Mucosa of descending colon (tissue), 3 donors: ENCODE measurements around the gene DOK5. TPM values are rescaled to one million over a fixed set of nuclear protein-coding genes. Genes with fewer than 3 reads are reported as not detected.
"Not testable (repeated sequence)": the region's sequence is repeated elsewhere in the genome, so short reads cannot be mapped to it uniquely, and the experiment has no call there.

ENCODE experiments used
- ATAC-seq: fragments of 200-7000 bp; cut with Tn5 transposase; one replicate; pipeline ENCODE4 v1.9.1; 2020; ENCODE audit warnings: mild to moderate bottlenecking, moderate library complexity
- DNase-seq, 3 donors: peaks; one replicate each; pipeline ENCODE4 v3.0.0-alpha.2; 2020
- H3K36me3 ChIP-seq: fragments of 200-600 bp; one replicate; pipeline ENCODE4 v1.8.0; 2021; ENCODE audit warnings: low read depth, mild to moderate bottlenecking
- H3K4me1 ChIP-seq: fragments of 200-600 bp; one replicate; pipeline ENCODE4 v1.8.0; 2021; ENCODE audit warnings: low read depth, mild to moderate bottlenecking
- H3K4me3 ChIP-seq: fragments of 200-600 bp; one replicate; pipeline ENCODE4 v1.8.0; 2021; ENCODE audit warnings: mild to moderate bottlenecking
- H3K9me3 ChIP-seq: fragments of 200-600 bp; one replicate; pipeline ENCODE4 v1.8.0; 2021; ENCODE audit warnings: mild to moderate bottlenecking
- CTCF ChIP-seq: fragments of 200-600 bp; IDR thresholded peaks from one replicate; pipeline ENCODE4 v1.8.0; 2022; ENCODE audit warnings: antibody characterized with exemption, mild to moderate bottlenecking
- intact Hi-C, 2 donors: fragments of 100-400 bp; cut with DNase I in 1 of 2; cut with micrococcal nuclease in 1 of 2; formaldehyde crosslinking; loops; one replicate each; pipeline versions ENCODE4 v1.11.0 to v1.11.1; 2022; cut with DNase I, micrococcal nuclease
- total RNA-seq, 3 donors: library from RNA; stranded (reverse); fragmentation: NEBNext Ultra II Directional in 2 of 3; extraction: Animal tissue kit (Norgen Biotek cat#: 25700) in 2 of 3; gene quantifications; one replicate each; pipeline versions ENCODE4 v1.2.1 to v1.2.4, GENCODE V29; 2021 to 2023
- donor health status: DM: no; HTN: no; CAD: no; lungs with moderate emphysema.
- donor health status: DM: no; HTN: no; CAD: no.
- donor health status: DM: no; HTN: yes; CAD: no.

The DOK5 gene
- total RNA-seq, 3 donors from 2014 or later: 0.29 to 2.3 (median 0.67) TPM

DNA sequence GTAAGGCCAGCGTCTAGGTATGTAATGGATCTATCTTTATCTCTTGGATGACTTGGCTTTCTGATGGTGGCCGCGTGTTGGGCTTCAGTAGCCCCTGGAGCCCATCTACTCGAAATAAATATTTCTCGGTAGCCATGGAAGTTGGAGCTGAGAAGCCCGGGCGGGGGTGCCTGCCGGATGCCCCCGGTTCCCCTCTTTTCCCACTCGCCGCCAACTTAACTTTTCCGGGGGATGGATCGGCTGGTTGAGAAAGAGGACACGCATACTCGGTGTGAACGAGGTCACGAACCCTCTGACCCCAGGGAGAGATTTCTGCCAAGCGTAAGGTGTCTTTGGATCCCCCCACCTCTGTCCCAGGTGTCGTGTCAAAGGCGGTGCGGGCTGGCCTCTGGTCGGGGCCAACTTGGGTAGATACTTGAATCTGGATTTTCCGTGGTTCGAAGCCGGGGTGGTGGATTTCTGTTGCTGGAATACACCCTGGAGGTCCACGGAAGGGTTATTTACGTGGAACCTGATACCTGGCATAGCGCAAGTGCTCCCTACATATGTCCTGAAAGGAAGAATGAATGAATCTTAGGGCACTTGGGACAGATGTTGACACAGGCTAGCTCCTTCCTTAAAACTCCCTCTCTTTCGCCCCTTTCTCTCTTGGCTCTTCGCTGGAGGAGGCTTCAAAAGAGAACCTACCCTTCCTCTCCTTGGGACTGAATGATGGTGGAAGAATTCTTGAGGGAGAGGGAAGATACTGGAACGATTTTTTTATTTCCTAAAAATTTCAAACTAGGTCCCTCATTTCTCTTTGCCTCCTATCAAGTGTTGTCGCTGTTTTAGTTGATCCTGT lies 996 bp downstream of the DOK5 start:
- Histone ChIP-seq H3K36me3 (no peaks in the 10 kb centered on the region), H3K9me3 (no peaks in the 10 kb centered on the region), H3K4me3 (no peak overlapping the region), H3K4me1 (no peaks in the 10 kb centered on the region)
- ATAC-seq (no peak), DNase-seq (no peak)
- no peak for TF ChIP-seq CTCF
- intact Hi-C loops: no loop called here

DNA sequence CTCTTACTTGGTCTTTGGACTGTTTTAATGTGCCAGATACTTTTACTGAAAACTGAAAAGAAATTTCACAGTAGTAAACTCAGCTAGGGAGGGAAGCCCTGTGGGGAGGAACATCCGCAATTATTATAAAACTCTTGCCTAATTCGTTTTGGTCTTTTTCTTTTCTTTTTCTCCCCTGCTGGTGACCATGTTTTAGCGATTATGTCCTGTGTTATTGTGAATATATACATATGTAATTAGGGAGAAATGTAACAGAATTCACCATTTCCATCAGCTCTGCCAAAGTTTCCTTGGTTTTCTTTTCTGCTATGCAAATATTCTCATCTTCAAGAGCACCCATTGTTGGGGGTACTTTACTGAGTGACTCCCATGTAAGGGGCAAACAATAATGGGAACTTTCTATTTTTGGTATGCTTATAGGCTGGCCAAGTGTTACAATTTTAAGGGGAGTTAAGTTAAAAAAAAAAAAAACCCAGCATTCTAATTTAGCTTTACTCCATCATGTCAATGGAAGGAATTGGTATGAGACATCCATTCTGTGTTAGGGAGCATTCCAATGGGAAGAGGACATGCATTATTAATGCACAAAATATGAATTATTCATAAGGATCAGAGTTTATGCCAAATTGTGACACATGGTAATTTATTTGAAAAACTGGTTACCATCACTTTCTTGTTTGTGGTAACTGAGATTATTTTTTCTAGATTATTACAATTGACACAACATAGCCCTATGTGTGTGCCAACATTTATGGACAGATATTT lies 2.0 kb downstream of the DOK5 start:
- DNase-seq: no peak
- ATAC-seq: no peak
- H3K9me3 ChIP-seq: no peaks in the 10 kb centered on the region
- intact Hi-C loops: no loop called here
- no peak for TF ChIP-seq CTCF
- H3K4me3 ChIP-seq: no peak overlapping the region
- no peaks in the 10 kb centered on the region for H3K4me1 ChIP-seq
- no peaks in the 10 kb centered on the region for H3K36me3 ChIP-seq

GRCh38 chr20:54479138-54479906 lies 3.9 kb downstream of the DOK5 start:
- TF ChIP-seq CTCF: no peak
- intact Hi-C loops: no loop called here
- H3K4me1 ChIP-seq: no peaks in the 10 kb centered on the region
- ATAC-seq (no peak), DNase-seq (no peak)
- H3K36me3 ChIP-seq: no peaks in the 10 kb centered on the region
- no peak overlapping the region for H3K4me3 ChIP-seq
- H3K9me3 ChIP-seq: no peaks in the 10 kb centered on the region

DNA sequence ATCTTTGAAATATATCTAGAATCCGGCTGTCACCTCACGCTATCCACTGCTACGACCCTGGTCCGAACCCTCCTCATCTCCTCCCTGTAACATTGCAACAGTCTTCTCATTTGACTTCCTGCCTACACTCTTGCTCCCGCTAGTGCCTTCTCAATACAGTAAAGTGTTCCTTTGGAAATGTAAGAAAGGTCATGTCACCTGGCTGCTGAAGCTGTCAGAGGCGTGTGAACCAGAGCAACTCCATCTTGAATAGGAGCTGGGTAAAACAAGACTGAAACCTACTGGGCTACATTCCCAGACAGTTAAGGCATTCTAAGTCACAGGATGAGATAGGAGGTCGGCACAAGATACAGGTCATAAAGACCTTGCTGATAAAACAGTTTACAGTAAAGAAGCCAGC lies 4.5 kb downstream of the DOK5 start:
- H3K36me3 ChIP-seq, H3K9me3 ChIP-seq, H3K4me3 ChIP-seq, intact Hi-C loops, H3K4me1 ChIP-seq, DNase-seq, ATAC-seq: not testable (repeated sequence)

- no peaks in the 10 kb centered on the region for H3K4me1 ChIP-seq
- H3K9me3 ChIP-seq: no peaks in the 10 kb centered on the region
- intact Hi-C loops: no loop called here
- ATAC-seq (no peak), DNase-seq (no peak)
- no peak for TF ChIP-seq CTCF
- H3K4me3 ChIP-seq: no peak overlapping the region
- H3K36me3 ChIP-seq: no peaks in the 10 kb centered on the region
Measured at GRCh38 chr20:54481442-54481841, 6.0 kb downstream of the DOK5 start.
